Prostate gland (tissue), 2 donors: ENCODE results near the gene SLC45A2.

Experiments used
- POLR2A ChIP-seq: fragments of 450-650 bp; IDR thresholded peaks from one replicate; pipeline ENCODE4 v1.6.1; 2016; ENCODE audit warnings: antibody characterized with exemption, mild to moderate bottlenecking
- TF ChIP-seq, protein P1 (sequence below), 4 experiments: fragments of 200-600 bp in 2 of 4; fragments of 450-650 bp in 2 of 4; sonication (generic) in 2 of 4; IDR thresholded peaks; 1 replicate in 3 of 4; 2 replicates in 1 of 4; pipeline ENCODE4 v1.5.1; 2016 to 2019; ENCODE audit warnings: antibody characterized with exemption in 4 of 4, mild to moderate bottlenecking in 2 of 4, moderate library complexity in 2 of 4

- TF ChIP-seq, protein P1, sequence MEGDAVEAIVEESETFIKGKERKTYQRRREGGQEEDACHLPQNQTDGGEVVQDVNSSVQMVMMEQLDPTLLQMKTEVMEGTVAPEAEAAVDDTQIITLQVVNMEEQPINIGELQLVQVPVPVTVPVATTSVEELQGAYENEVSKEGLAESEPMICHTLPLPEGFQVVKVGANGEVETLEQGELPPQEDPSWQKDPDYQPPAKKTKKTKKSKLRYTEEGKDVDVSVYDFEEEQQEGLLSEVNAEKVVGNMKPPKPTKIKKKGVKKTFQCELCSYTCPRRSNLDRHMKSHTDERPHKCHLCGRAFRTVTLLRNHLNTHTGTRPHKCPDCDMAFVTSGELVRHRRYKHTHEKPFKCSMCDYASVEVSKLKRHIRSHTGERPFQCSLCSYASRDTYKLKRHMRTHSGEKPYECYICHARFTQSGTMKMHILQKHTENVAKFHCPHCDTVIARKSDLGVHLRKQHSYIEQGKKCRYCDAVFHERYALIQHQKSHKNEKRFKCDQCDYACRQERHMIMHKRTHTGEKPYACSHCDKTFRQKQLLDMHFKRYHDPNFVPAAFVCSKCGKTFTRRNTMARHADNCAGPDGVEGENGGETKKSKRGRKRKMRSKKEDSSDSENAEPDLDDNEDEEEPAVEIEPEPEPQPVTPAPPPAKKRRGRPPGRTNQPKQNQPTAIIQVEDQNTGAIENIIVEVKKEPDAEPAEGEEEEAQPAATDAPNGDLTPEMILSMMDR (IDR thresholded peaks at IDR 0.05) = no peak
- TF ChIP-seq POLR2A = no peak
Measured at GRCh38 chr5:33994845-33995244, 10.4 kb upstream of the SLC45A2 start.
